Trophoblast cell (in vitro differentiated cells and primary cell): ENCODE data around the gene STRADA.

Experiments used
- DNase-seq, 2 donors: peaks; one replicate each; pipeline ENCODE4 v3.0.0-alpha.2; 2016
- H2AFZ ChIP-seq: 2 replicates; pipeline ENCODE4 v1.6.1; 2013; ENCODE audit warnings: low read length, moderate library complexity, mild to moderate bottlenecking; ENCODE audit not compliant: insufficient read depth, poor library complexity
- H2AK5ac ChIP-seq: 2 replicates; pipeline ENCODE4 v1.6.1; 2013; ENCODE audit warnings: mild to moderate bottlenecking, low read length
- H2BK120ac ChIP-seq: 2 replicates; pipeline ENCODE4 v1.6.1; 2013; ENCODE audit warnings: low read length, mild to moderate bottlenecking, moderate library complexity; ENCODE audit not compliant: insufficient read depth, poor library complexity
- H2BK12ac ChIP-seq: 2 replicates; pipeline ENCODE4 v1.6.1; 2013; ENCODE audit warnings: mild to moderate bottlenecking, low read length, moderate library complexity
- H2BK5ac ChIP-seq: 2 replicates; pipeline ENCODE4 v1.6.1; 2013; ENCODE audit warnings: low read length, low read depth, moderate library complexity, mild to moderate bottlenecking; ENCODE audit not compliant: poor library complexity
- H3K14ac ChIP-seq: 2 replicates; pipeline ENCODE4 v1.6.1; 2013; ENCODE audit warnings: mild to moderate bottlenecking, low read length
- H3K18ac ChIP-seq: 2 replicates; pipeline ENCODE4 v1.6.1; 2013; ENCODE audit warnings: mild to moderate bottlenecking, low read length
- H3K23ac ChIP-seq: 2 replicates; pipeline ENCODE4 v1.6.1; 2013; ENCODE audit warnings: low read length
- H3K27ac ChIP-seq: 2 replicates; pipeline ENCODE4 v1.5.1; 2013; ENCODE audit warnings: low read depth, mild to moderate bottlenecking, inconsistent platforms, low read length, moderate library complexity
- H3K27me3 ChIP-seq: 2 replicates; pipeline ENCODE4 v1.6.1; 2013; ENCODE audit warnings: inconsistent platforms, mild to moderate bottlenecking, low read length, moderate library complexity; ENCODE audit not compliant: insufficient read depth
- H3K36me3 ChIP-seq, 2 experiments: 1 replicate in 1 of 2; 2 replicates in 1 of 2; pipeline ENCODE4 v1.6.1; 2013; ENCODE audit warnings: low read length in 2 of 2, mild to moderate bottlenecking in 2 of 2, moderate library complexity in 1 of 2; ENCODE audit not compliant: insufficient read depth in 2 of 2, control insufficient read depth in 1 of 2
- H3K4ac ChIP-seq: 2 replicates; pipeline ENCODE4 v1.6.1; 2013; ENCODE audit warnings: low read depth, mild to moderate bottlenecking, low read length, moderate library complexity
- H3K4me1 ChIP-seq, 2 experiments: 1 replicate in 1 of 2; 2 replicates in 1 of 2; pipeline ENCODE4 v1.6.1; 2013; ENCODE audit warnings: low read length in 2 of 2, mild to moderate bottlenecking in 2 of 2, moderate library complexity in 1 of 2; ENCODE audit not compliant: insufficient read depth in 2 of 2, control insufficient read depth in 1 of 2
- H3K4me2 ChIP-seq: 2 replicates; pipeline ENCODE4 v1.6.1; 2013; ENCODE audit warnings: inconsistent platforms, mild to moderate bottlenecking, low read length, moderate library complexity
- H3K4me3 ChIP-seq: 2 replicates; pipeline ENCODE4 v1.5.1; 2013; ENCODE audit warnings: mild to moderate bottlenecking, low read depth, low read length, inconsistent platforms
- H3K79me1 ChIP-seq: one replicate; pipeline ENCODE4 v1.6.1; 2013; ENCODE audit warnings: low read length
- H3K79me2 ChIP-seq: 2 replicates; pipeline ENCODE4 v1.6.1; 2013; ENCODE audit warnings: low read length, mild to moderate bottlenecking; ENCODE audit not compliant: control insufficient read depth, insufficient read depth, poor library complexity
- H3K9ac ChIP-seq: 2 replicates; pipeline ENCODE4 v1.6.1; 2013; ENCODE audit warnings: mild to moderate bottlenecking, low read length
- H3K9me3 ChIP-seq: 2 replicates; pipeline ENCODE4 v1.6.1; 2013; ENCODE audit warnings: low read depth, mild to moderate bottlenecking, control low read depth, inconsistent platforms, low read length; ENCODE audit not compliant: insufficient read depth
- H4K12ac ChIP-seq: 2 replicates; pipeline ENCODE4 v1.6.1; 2013; ENCODE audit warnings: low read depth, mild to moderate bottlenecking, low read length, moderate library complexity
- H4K8ac ChIP-seq: 2 replicates; pipeline ENCODE4 v1.6.1; 2013; ENCODE audit warnings: low read depth, mild to moderate bottlenecking, low read length, moderate library complexity
- H4K91ac ChIP-seq: one replicate; pipeline ENCODE4 v1.6.1; 2013; ENCODE audit warnings: low read depth, mild to moderate bottlenecking, low read length, moderate library complexity
- WGBS: extraction: QIAGEN DNeasy Blood & Tissue Kit; methylation state at CpG from one replicate; pipeline ENCODE4 v1.1.7; 2013; ENCODE audit warnings: missing lambda C conversion rate; ENCODE audit not compliant: insufficient read length, insufficient coverage; ENCODE audit errors: extremely low coverage; 5-methylcytosine and 5-hydroxymethylcytosine counted together

Gene STRADA

GRCh38 chr17:63707151-63707550 lies 34.4 kb downstream of the STRADA start:
- no peak overlapping the region for H2AFZ ChIP-seq

GRCh38 chr17:63706336-63707082 lies 35.1 kb downstream of the STRADA start:
- H4K12ac ChIP-seq = no peak overlapping the region
- no peak overlapping the region for H3K14ac ChIP-seq
- no peak overlapping the region for H2AK5ac ChIP-seq
- no peak overlapping the region for H3K23ac ChIP-seq
- no peak overlapping the region for H3K18ac ChIP-seq
- H3K79me1 ChIP-seq = no peaks in the 10 kb centered on the region
- no peaks in the 10 kb centered on the region for H3K27me3 ChIP-seq
- H4K8ac ChIP-seq = no peak overlapping the region
- no peak for DNase-seq
- H2AFZ ChIP-seq = no peak overlapping the region
- H3K9ac ChIP-seq = no peak overlapping the region
- H3K4ac ChIP-seq = no peak overlapping the region
- H2BK120ac ChIP-seq = no peak overlapping the region
- no peak overlapping the region for H2BK5ac ChIP-seq
- no peak overlapping the region for H3K27ac ChIP-seq
- H3K4me2 ChIP-seq = no peak overlapping the region
- H4K91ac ChIP-seq = no peak overlapping the region
- peaks cover 0 to under 1% of the 10 kb centered on the region in 2 experiments for H3K4me1 ChIP-seq
- no peaks in the 10 kb centered on the region for H3K79me2 ChIP-seq
- H3K36me3 ChIP-seq = peaks cover 13 to 33% of the 10 kb centered on the region in 2 experiments
- H3K4me3 ChIP-seq = no peak overlapping the region
- WGBS = no CpG with 5 or more reads among the region's 7 CpGs
- H3K9me3 ChIP-seq = peaks cover 2% of the 10 kb centered on the region
- H2BK12ac ChIP-seq = no peak overlapping the region

More at GRCh38 chr17:63707151-63707550, 34.4 kb downstream of the STRADA start:
- H2BK120ac ChIP-seq = no peak overlapping the region
- DNase-seq = no peak
- peaks cover 2% of the 10 kb centered on the region for H3K9me3 ChIP-seq
- no peaks in the 10 kb centered on the region for H3K79me1 ChIP-seq
- H3K4me3 ChIP-seq = no peak overlapping the region
- no peak overlapping the region for H4K91ac ChIP-seq
- H3K4me1 ChIP-seq = no peaks in the 10 kb centered on the region
- no peak overlapping the region for H3K4me2 ChIP-seq
- H3K27ac ChIP-seq = no peak overlapping the region
- H4K8ac ChIP-seq = no peak overlapping the region
- H3K14ac ChIP-seq = no peak overlapping the region
- WGBS = no CpG with 5 or more reads among the region's 11 CpGs
- no peak overlapping the region for H2BK5ac ChIP-seq
- H2AK5ac ChIP-seq = no peak overlapping the region
- H3K9ac ChIP-seq = no peak overlapping the region
- H3K27me3 ChIP-seq = no peaks in the 10 kb centered on the region
- H3K79me2 ChIP-seq = no peaks in the 10 kb centered on the region
- no peak overlapping the region for H2BK12ac ChIP-seq
- no peak overlapping the region for H3K18ac ChIP-seq
- H3K4ac ChIP-seq = no peak overlapping the region
- H3K36me3 ChIP-seq = peaks cover 14 to 33% of the 10 kb centered on the region in 2 experiments
- no peak overlapping the region for H3K23ac ChIP-seq
- no peak overlapping the region for H4K12ac ChIP-seq

- Histone ChIP-seq H2BK12ac (no peak overlapping the region), H3K79me1 (peaks cover 2% of the 10 kb centered on the region), H3K36me3 (peaks cover 13 to 31% of the 10 kb centered on the region in 2 experiments), H3K4me2 (no peak overlapping the region), H4K91ac (no peak overlapping the region), H3K79me2 (no peaks in the 10 kb centered on the region), H4K12ac (no peak overlapping the region), H3K18ac (no peak overlapping the region), H3K27me3 (no peaks in the 10 kb centered on the region), H3K27ac (no peak overlapping the region), H4K8ac (no peak overlapping the region), H3K4me1 (peaks cover 2 to 9% of the 10 kb centered on the region in 2 experiments), H3K9me3 (peaks cover 2% of the 10 kb centered on the region), H3K4ac (no peak overlapping the region), H3K4me3 (no peak overlapping the region), H2AK5ac (no peak overlapping the region), H2AFZ (no peak overlapping the region), H3K23ac (no peak overlapping the region), H2BK5ac (no peak overlapping the region), H3K9ac (no peak overlapping the region), H3K14ac (no peak overlapping the region), H2BK120ac (no peak overlapping the region)
- WGBS = no CpG with 5 or more reads among the region's 3 CpGs
- DNase-seq = no peak
Measured at GRCh38 chr17:63705657-63706056, 35.9 kb downstream of the STRADA start.

DNA sequence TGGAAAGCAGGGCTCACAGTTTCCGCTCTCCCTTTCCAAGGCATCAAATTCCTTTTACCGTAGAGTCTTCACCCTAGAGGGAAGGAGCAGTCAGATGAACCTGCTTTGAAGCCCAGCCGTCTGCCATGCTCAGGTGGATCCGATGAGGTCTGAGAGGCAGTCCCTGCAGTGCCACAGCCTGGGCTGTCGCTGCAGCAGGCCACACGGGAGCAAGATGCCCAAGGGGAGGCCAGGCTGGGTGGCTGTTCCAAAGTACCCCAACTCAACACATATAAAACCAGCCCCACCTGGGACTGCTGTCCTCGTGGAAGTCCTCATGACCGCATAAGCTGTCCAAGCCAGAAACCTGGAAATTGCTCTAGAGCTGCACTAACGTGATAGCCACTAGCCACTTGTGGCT lies 36.8 kb downstream of the STRADA start:
- no CpG with 5 or more reads among the region's 9 CpGs for WGBS
- Histone ChIP-seq H2AK5ac (no peak overlapping the region), H3K9ac (no peak overlapping the region)

More for the DNA sequence above, 36.8 kb downstream of the STRADA start:
- no peak overlapping the region for H2AFZ ChIP-seq
- peaks cover 13 to 25% of the 10 kb centered on the region in 2 experiments for H3K36me3 ChIP-seq
- H3K14ac ChIP-seq = no peak overlapping the region
- peaks cover 4% of the 10 kb centered on the region for H3K79me2 ChIP-seq
- no peak overlapping the region for H2BK5ac ChIP-seq
- no peaks in the 10 kb centered on the region for H3K27me3 ChIP-seq
- H4K91ac ChIP-seq = no peak overlapping the region
- H3K27ac ChIP-seq = no peak overlapping the region
- H3K9me3 ChIP-seq = peaks cover 2% of the 10 kb centered on the region
- H3K4ac ChIP-seq = no peak overlapping the region
- no peak overlapping the region for H3K18ac ChIP-seq
- no peak overlapping the region for H2BK12ac ChIP-seq
- no peak overlapping the region for H3K4me3 ChIP-seq
- no peak for DNase-seq
- H2BK120ac ChIP-seq = no peak overlapping the region
- no peak overlapping the region for H4K12ac ChIP-seq
- peaks cover 4 to 13% of the 10 kb centered on the region in 2 experiments for H3K4me1 ChIP-seq
- H3K79me1 ChIP-seq = peaks cover 6% of the 10 kb centered on the region
- H3K4me2 ChIP-seq = no peak overlapping the region
- H4K8ac ChIP-seq = no peak overlapping the region
- no peak overlapping the region for H3K23ac ChIP-seq
